HepG2 (cell line): Measurements from ENCODE around the gene PPP1R14D. TPM values are rescaled to one million over a fixed set of nuclear protein-coding genes. Genes with fewer than 3 reads are reported as not detected.
A peak's percentile ranks its signal among the peaks of the same experiment; 100 is the strongest.

Experiments
- FIP1L1 ChIP-seq: fragments of 200-400 bp; formaldehyde crosslinking; IDR thresholded peaks from 2 replicates; pipeline ENCODE4 v1.6.1; 2018; ENCODE audit warnings: low read depth, mild to moderate bottlenecking, low read length, moderate library complexity, borderline replicate concordance; ENCODE audit not compliant: insufficient read depth
- IRF1 ChIP-seq: sonication (generic); formaldehyde crosslinking; IDR thresholded peaks from 2 replicates; pipeline ENCODE4 v1.4.0; 2020; ENCODE audit warnings: low read depth, mild to moderate bottlenecking, missing genetic modification reagents
- KDM3A ChIP-seq: IDR thresholded peaks from 2 replicates; pipeline ENCODE4 v1.6.1; 2018; ENCODE audit warnings: low read depth, missing compliant biosample characterization
- MTERF4 ChIP-seq: sonication (generic); formaldehyde crosslinking; IDR thresholded peaks from 2 replicates; pipeline ENCODE4 v1.8.0; 2023; ENCODE audit warnings: mild to moderate bottlenecking, missing genetic modification reagents
- ONECUT2 ChIP-seq: sonication (generic); formaldehyde crosslinking; IDR thresholded peaks from 2 replicates; pipeline ENCODE4 v1.4.0; 2020; ENCODE audit warnings: missing genetic modification reagents
- PATZ1 ChIP-seq: sonication (generic); formaldehyde crosslinking; IDR thresholded peaks from 2 replicates; pipeline ENCODE4 v1.4.0; 2020; ENCODE audit warnings: missing genetic modification reagents
- PBX3 ChIP-seq: sonication (generic); formaldehyde crosslinking; IDR thresholded peaks from 2 replicates; pipeline ENCODE4 v1.8.1; 2023; ENCODE audit warnings: missing genetic modification reagents, inconsistent platforms, borderline replicate concordance
- RFX1 ChIP-seq: fragments of 450-650 bp; IDR thresholded peaks from 2 replicates; pipeline ENCODE4 v1.6.1; 2017
- SIX4 ChIP-seq: sonication (generic); formaldehyde crosslinking; IDR thresholded peaks from 2 replicates; pipeline ENCODE4 v1.4.0; 2020; ENCODE audit warnings: missing genetic modification reagents
- TBL1XR1 ChIP-seq: fragments of 150-350 bp; IDR thresholded peaks from 2 replicates; pipeline ENCODE4 v1.6.1; 2014; ENCODE audit warnings: borderline replicate concordance, low read length; ENCODE audit not compliant: partially characterized antibody
- TERF1 ChIP-seq: sonication (generic); formaldehyde crosslinking; IDR thresholded peaks from 2 replicates; pipeline ENCODE4 v1.8.0; 2022; ENCODE audit warnings: mild to moderate bottlenecking, missing genetic modification reagents, moderate library complexity
- TOPORS ChIP-seq: sonication (generic); formaldehyde crosslinking; IDR thresholded peaks from 2 replicates; pipeline ENCODE4 v1.8.0; 2023; ENCODE audit warnings: mild to moderate bottlenecking, missing genetic modification reagents
- ZBTB1 ChIP-seq: sonication (generic); formaldehyde crosslinking; IDR thresholded peaks from 2 replicates; pipeline ENCODE4 v1.4.0; 2020; ENCODE audit warnings: missing genetic modification reagents, borderline replicate concordance
- ZNF337 ChIP-seq: sonication (generic); formaldehyde crosslinking; IDR thresholded peaks from 2 replicates; pipeline ENCODE4 v1.5.1; 2020; ENCODE audit warnings: missing genetic modification reagents, low read depth, mild to moderate bottlenecking, borderline replicate concordance
- ZNF33B ChIP-seq: sonication (generic); formaldehyde crosslinking; IDR thresholded peaks from 2 replicates; pipeline ENCODE4 v1.5.1; 2020; ENCODE audit warnings: mild to moderate bottlenecking, missing genetic modification reagents
- ZNF674 ChIP-seq: sonication (generic); formaldehyde crosslinking; IDR thresholded peaks from 2 replicates; pipeline ENCODE4 v1.5.0; 2020; ENCODE audit warnings: low read depth, mild to moderate bottlenecking, missing genetic modification reagents
- ZNF770 ChIP-seq: sonication (generic); formaldehyde crosslinking; IDR thresholded peaks from 2 replicates; pipeline ENCODE4 v1.5.0; 2020; ENCODE audit warnings: mild to moderate bottlenecking, missing genetic modification reagents
- ZSCAN22 ChIP-seq: sonication (generic); formaldehyde crosslinking; IDR thresholded peaks from 2 replicates; pipeline ENCODE4 v1.4.0; 2020; ENCODE audit warnings: mild to moderate bottlenecking, missing genetic modification reagents
- ZSCAN30 ChIP-seq: sonication (generic); formaldehyde crosslinking; IDR thresholded peaks from 2 replicates; pipeline ENCODE4 v1.5.0; 2020; ENCODE audit warnings: mild to moderate bottlenecking, missing genetic modification reagents
- polyA plus RNA-seq, 8 experiments: library from polyadenylated mRNA; depleted of rRNA in 3 of 8; stranded (reverse) in 7 of 8; unstranded in 1 of 8; fragments of >200 nt; fragmentation: Illumina TruSeq in 4 of 8; extraction: Trizol in 4 of 8; gene quantifications; 2 replicates each; pipeline versions ENCODE4 v1.2.1 to v1.2.3, GENCODE V29; 2011 to 2016; ENCODE audit warnings: low read depth in 4 of 8, missing spikeins in 1 of 8, mixed read lengths in 1 of 8; ENCODE audit not compliant: insufficient read depth in 1 of 8
- total RNA-seq, 5 experiments: library from RNA; depleted of rRNA; stranded (reverse); fragments of >200 nt; fragmentation: Illumina TruSeq; extraction: Trizol; gene quantifications; 2 replicates each; pipeline ENCODE4 v1.2.3, GENCODE V29; 2016; ENCODE audit warnings: low read depth in 1 of 5

Gene PPP1R14D
- total and polyA plus RNA-seq, 2 of the 13 experiments (the other 11 are each of a cell fraction or from before 2014, with no cell fraction given) = 0.53 to 0.55 TPM

- TF ChIP-seq ZNF337 (CRISPR knock-in tag) (no peak), RFX1 (no peak), TOPORS (CRISPR knock-in tag) (no peak), ZSCAN30 (CRISPR knock-in tag) (no peak), PBX3 (CRISPR knock-in tag) (no peak), IRF1 (CRISPR knock-in tag) (no peak), TBL1XR1 (no peak), ZSCAN22 (CRISPR knock-in tag) (no peak), ONECUT2 (CRISPR knock-in tag) (no peak), FIP1L1 (no peak), KDM3A (CRISPR knock-in tag) (peak; percentile 53; the same call in 1 of the 2 replicates), MTERF4 (peak; percentile 77; the same call in 1 of the 2 replicates), ZNF674 (CRISPR knock-in tag) (no peak), PATZ1 (CRISPR knock-in tag) (no peak; the same call in 1 of the 2 replicates), ZNF770 (CRISPR knock-in tag) (peak; percentile 93), ZBTB1 (CRISPR knock-in tag) (no peak), ZNF33B (CRISPR knock-in tag) (no peak; the same call in 1 of the 2 replicates), SIX4 (no peak), TERF1 (no peak)
These were observed 21.2 kb downstream of the PPP1R14D start, which contains the start of the genes DNAJC17 and ZFYVE19 (continued) for GRCh38 chr15:40807028-40807887.
